Measurements from ENCODE around the gene STAT3.
"Not testable (repeated sequence)": the region's sequence is repeated elsewhere in the genome, so short reads cannot be mapped to it uniquely, and the experiment has no call there.

STAT3 gene

GRCh38 chr17:42337442-42337841 is 50.8 kb downstream of the STAT3 start:
- H3K36me3 ChIP-seq (ENCODE audit: control insufficient read depth, low read depth, low read length): peaks cover 70% of the 10 kb centered on the region
- H3K9ac ChIP-seq (ENCODE audit: low read length): no peak overlapping the region

GRCh38 chr17:42334677-42335076 is 53.6 kb downstream of the STAT3 start:
- Histone ChIP-seq H3K4me1 (ENCODE audit: control insufficient read depth, low read depth, low read length) (peaks cover 2% of the 10 kb centered on the region), H3K36me3 (ENCODE audit: control insufficient read depth, low read depth, low read length) (peaks cover 63% of the 10 kb centered on the region), H3K9ac (ENCODE audit: low read length) (no peak overlapping the region), H3K9me3 (ENCODE audit: control insufficient read depth, low read depth, low read length) (no peaks in the 10 kb centered on the region), H3K4me3 (ENCODE audit: low read length) (no peak overlapping the region), H3K27ac (ENCODE audit: low read length) (no peak overlapping the region), H3K27me3 (ENCODE audit: control insufficient read depth, insufficient read depth, low read length) (no peaks in the 10 kb centered on the region)

More at GRCh38 chr17:42337442-42337841, 50.8 kb downstream of the STAT3 start:
- no peaks in the 10 kb centered on the region for H3K9me3 ChIP-seq (ENCODE audit: control insufficient read depth, low read depth, low read length)
- H3K4me3 ChIP-seq (ENCODE audit: low read length): no peak overlapping the region
- H3K4me1 ChIP-seq (ENCODE audit: control insufficient read depth, low read depth, low read length): no peaks in the 10 kb centered on the region
- H3K27ac ChIP-seq (ENCODE audit: low read length): no peak overlapping the region
- H3K27me3 ChIP-seq (ENCODE audit: control insufficient read depth, insufficient read depth, low read length): no peaks in the 10 kb centered on the region

- Histone ChIP-seq H3K4me1 (ENCODE audit: control insufficient read depth, low read depth, low read length) (peaks cover 9% of the 10 kb centered on the region), H3K27ac (ENCODE audit: low read length) (no peak overlapping the region), H3K9ac (ENCODE audit: low read length) (no peak overlapping the region), H3K36me3 (ENCODE audit: control insufficient read depth, low read depth, low read length) (peaks cover 49% of the 10 kb centered on the region), H3K27me3 (ENCODE audit: control insufficient read depth, insufficient read depth, low read length) (no peaks in the 10 kb centered on the region), H3K4me3 (ENCODE audit: low read length) (no peak overlapping the region), H3K9me3 (ENCODE audit: control insufficient read depth, low read depth, low read length) (no peaks in the 10 kb centered on the region)
Observed at GRCh38 chr17:42333053-42333452, 55.2 kb downstream of the STAT3 start.

- H3K9ac ChIP-seq (ENCODE audit: low read length): peak overlapping the region; percentile 35
- H3K27me3 ChIP-seq (ENCODE audit: control insufficient read depth, insufficient read depth, low read length): no peaks in the 10 kb centered on the region
- H3K4me1 ChIP-seq (ENCODE audit: control insufficient read depth, low read depth, low read length): peaks cover 9% of the 10 kb centered on the region
- peak overlapping the region; percentile 24 for H3K4me3 ChIP-seq (ENCODE audit: low read length)
- peak overlapping the region; percentile 97 for H3K27ac ChIP-seq (ENCODE audit: low read length)
- H3K9me3 ChIP-seq (ENCODE audit: control insufficient read depth, low read depth, low read length): no peaks in the 10 kb centered on the region
- peaks cover 35% of the 10 kb centered on the region for H3K36me3 ChIP-seq (ENCODE audit: control insufficient read depth, low read depth, low read length)
Observed at GRCh38 chr17:42329025-42329976, 58.9 kb downstream of the STAT3 start.

- Histone ChIP-seq H3K27me3 (ENCODE audit: control insufficient read depth, insufficient read depth, low read length) (no peaks in the 10 kb centered on the region), H3K4me1 (ENCODE audit: control insufficient read depth, low read depth, low read length) (peaks cover 9% of the 10 kb centered on the region), H3K36me3 (ENCODE audit: control insufficient read depth, low read depth, low read length) (peaks cover 34% of the 10 kb centered on the region), H3K27ac (ENCODE audit: low read length) (no peak overlapping the region), H3K9ac (ENCODE audit: low read length) (no peak overlapping the region), H3K9me3 (ENCODE audit: control insufficient read depth, low read depth, low read length) (no peaks in the 10 kb centered on the region), H3K4me3 (ENCODE audit: low read length) (no peak overlapping the region)
Observed at GRCh38 chr17:42325026-42325425, 63.2 kb downstream of the STAT3 start.

- Histone ChIP-seq H3K9ac (ENCODE audit: low read length) (no peak overlapping the region), H3K9me3 (ENCODE audit: control insufficient read depth, low read depth, low read length) (no peaks in the 10 kb centered on the region), H3K27ac (ENCODE audit: low read length) (no peak overlapping the region), H3K4me3 (ENCODE audit: low read length) (no peak overlapping the region), H3K27me3 (ENCODE audit: control insufficient read depth, insufficient read depth, low read length) (no peaks in the 10 kb centered on the region), H3K4me1 (ENCODE audit: control insufficient read depth, low read depth, low read length) (no peaks in the 10 kb centered on the region), H3K36me3 (ENCODE audit: control insufficient read depth, low read depth, low read length) (peaks cover 41% of the 10 kb centered on the region)
Observed at GRCh38 chr17:42323268-42323773, 64.9 kb downstream of the STAT3 start.

GRCh38 chr17:42322382-42323267 is 65.6 kb downstream of the STAT3 start:
- peaks cover 47% of the 10 kb centered on the region for H3K36me3 ChIP-seq (ENCODE audit: control insufficient read depth, low read depth, low read length)
- no peaks in the 10 kb centered on the region for H3K27me3 ChIP-seq (ENCODE audit: control insufficient read depth, insufficient read depth, low read length)
- no peak overlapping the region for H3K4me3 ChIP-seq (ENCODE audit: low read length)
- H3K9ac ChIP-seq (ENCODE audit: low read length): no peak overlapping the region
- no peaks in the 10 kb centered on the region for H3K9me3 ChIP-seq (ENCODE audit: control insufficient read depth, low read depth, low read length)
- H3K27ac ChIP-seq (ENCODE audit: low read length): no peak overlapping the region
- no peaks in the 10 kb centered on the region for H3K4me1 ChIP-seq (ENCODE audit: control insufficient read depth, low read depth, low read length)

GRCh38 chr17:42321555-42321954 is 66.7 kb downstream of the STAT3 start:
- Histone ChIP-seq H3K9ac (ENCODE audit: low read length) (no peak overlapping the region), H3K4me3 (ENCODE audit: low read length) (no peak overlapping the region), H3K36me3 (ENCODE audit: control insufficient read depth, low read depth, low read length) (peaks cover 52% of the 10 kb centered on the region), H3K4me1 (ENCODE audit: control insufficient read depth, low read depth, low read length) (no peaks in the 10 kb centered on the region), H3K27ac (ENCODE audit: low read length) (no peak overlapping the region), H3K9me3 (ENCODE audit: control insufficient read depth, low read depth, low read length) (no peaks in the 10 kb centered on the region), H3K27me3 (ENCODE audit: control insufficient read depth, insufficient read depth, low read length) (no peaks in the 10 kb centered on the region)

GRCh38 chr17:42317967-42318366 is 70.3 kb downstream of the STAT3 start:
- not testable (repeated sequence) for H3K27ac ChIP-seq (ENCODE audit: low read length); H3K27me3 ChIP-seq (ENCODE audit: control insufficient read depth, insufficient read depth, low read length); H3K4me3 ChIP-seq (ENCODE audit: low read length); H3K4me1 ChIP-seq (ENCODE audit: control insufficient read depth, low read depth, low read length); H3K9me3 ChIP-seq (ENCODE audit: control insufficient read depth, low read depth, low read length); H3K9ac ChIP-seq (ENCODE audit: low read length)
- H3K36me3 ChIP-seq (ENCODE audit: control insufficient read depth, low read depth, low read length): peaks cover 43% of the 10 kb centered on the region

- Histone ChIP-seq H3K27me3 (ENCODE audit: control insufficient read depth, insufficient read depth, low read length) (no peaks in the 10 kb centered on the region), H3K4me3 (ENCODE audit: low read length) (no peak overlapping the region), H3K27ac (ENCODE audit: low read length) (no peak overlapping the region), H3K9ac (ENCODE audit: low read length) (no peak overlapping the region), H3K36me3 (ENCODE audit: control insufficient read depth, low read depth, low read length) (peaks cover 40% of the 10 kb centered on the region), H3K9me3 (ENCODE audit: control insufficient read depth, low read depth, low read length) (no peaks in the 10 kb centered on the region), H3K4me1 (ENCODE audit: control insufficient read depth, low read depth, low read length) (peaks cover 2% of the 10 kb centered on the region)
Observed at GRCh38 chr17:42317266-42317845, 70.9 kb downstream of the STAT3 start.

GRCh38 chr17:42316755-42317154 is 71.5 kb downstream of the STAT3 start:
- no peaks in the 10 kb centered on the region for H3K9me3 ChIP-seq (ENCODE audit: control insufficient read depth, low read depth, low read length)
- H3K27ac ChIP-seq (ENCODE audit: low read length): no peak overlapping the region
- H3K27me3 ChIP-seq (ENCODE audit: control insufficient read depth, insufficient read depth, low read length): no peaks in the 10 kb centered on the region
- H3K4me1 ChIP-seq (ENCODE audit: control insufficient read depth, low read depth, low read length): peaks cover 7% of the 10 kb centered on the region
- H3K36me3 ChIP-seq (ENCODE audit: control insufficient read depth, low read depth, low read length): peaks cover 34% of the 10 kb centered on the region
- H3K4me3 ChIP-seq (ENCODE audit: low read length): no peak overlapping the region
- no peak overlapping the region for H3K9ac ChIP-seq (ENCODE audit: low read length)

Measured in iPS-18a (cell line).